Fibroblast of skin of right biceps (primary cell): Measurements from ENCODE around the gene GDF7.
"Not testable (repeated sequence)": the region's sequence is repeated elsewhere in the genome, so short reads cannot be mapped to it uniquely, and the experiment has no call there.

Experiments used
- DNase-seq: peaks from one replicate; pipeline ENCODE4 v3.0.0-alpha.2; 2013

Gene GDF7

DNA sequence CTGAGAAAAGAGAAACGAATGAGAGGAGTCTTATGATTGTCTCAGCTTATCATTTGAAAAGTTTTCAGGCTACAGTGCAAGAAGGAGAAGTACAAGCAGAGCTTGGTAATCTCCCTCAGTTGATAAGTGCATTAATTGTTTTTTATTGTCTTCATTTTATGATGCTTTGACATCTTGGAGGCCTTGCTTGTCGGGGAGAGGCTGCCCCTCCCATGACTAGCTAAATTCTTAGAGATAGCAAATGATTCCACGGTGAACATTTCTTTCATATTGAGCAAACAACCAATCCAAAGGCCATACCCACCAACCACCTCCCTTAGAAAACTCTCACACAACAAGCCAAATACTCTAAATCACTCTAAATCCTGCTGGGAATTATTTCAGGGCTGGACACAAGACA lies 39.8 kb downstream of the GDF7 start:
- no peak for DNase-seq

DNA sequence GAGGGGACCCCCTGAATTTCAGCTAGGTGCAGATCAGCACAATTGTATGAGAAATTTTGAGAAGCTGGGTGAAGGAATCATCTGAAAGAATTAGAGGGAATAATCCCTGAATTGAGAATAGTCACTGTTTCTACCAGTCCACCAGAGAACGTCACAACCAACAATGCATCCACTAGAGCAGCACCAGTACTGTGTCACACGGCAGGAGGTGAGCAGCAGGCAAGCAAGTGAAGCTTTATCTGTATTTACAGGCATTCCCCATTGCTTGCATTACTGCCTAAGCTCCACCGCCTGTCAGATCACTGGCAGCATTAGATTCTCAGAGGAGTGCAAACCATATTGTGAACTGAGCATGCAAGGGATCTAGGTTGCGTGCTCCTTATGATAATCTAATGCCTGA lies 40.7 kb downstream of the GDF7 start:
- DNase-seq, result no peak

DNA sequence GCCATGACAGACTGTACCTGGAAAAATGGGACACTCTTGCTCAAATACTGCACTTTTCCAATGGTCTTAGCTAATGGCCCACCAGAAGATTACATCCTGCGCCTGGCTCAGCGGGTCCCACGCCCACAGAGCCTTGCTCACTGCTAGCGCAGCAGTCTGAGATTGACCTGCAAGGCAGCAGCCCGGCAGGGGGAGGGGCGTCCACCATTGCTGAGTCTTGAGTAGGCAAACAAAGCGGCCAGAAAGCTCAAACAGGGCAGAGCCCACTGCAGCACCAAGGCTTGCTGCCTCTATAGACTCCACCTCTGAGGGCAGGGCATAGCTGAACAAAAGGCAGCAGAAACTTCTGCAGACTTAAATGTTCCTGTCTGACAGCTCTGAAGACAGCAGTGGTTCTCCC lies 44.7 kb downstream of the GDF7 start:
- not testable (repeated sequence) for DNase-seq

DNA sequence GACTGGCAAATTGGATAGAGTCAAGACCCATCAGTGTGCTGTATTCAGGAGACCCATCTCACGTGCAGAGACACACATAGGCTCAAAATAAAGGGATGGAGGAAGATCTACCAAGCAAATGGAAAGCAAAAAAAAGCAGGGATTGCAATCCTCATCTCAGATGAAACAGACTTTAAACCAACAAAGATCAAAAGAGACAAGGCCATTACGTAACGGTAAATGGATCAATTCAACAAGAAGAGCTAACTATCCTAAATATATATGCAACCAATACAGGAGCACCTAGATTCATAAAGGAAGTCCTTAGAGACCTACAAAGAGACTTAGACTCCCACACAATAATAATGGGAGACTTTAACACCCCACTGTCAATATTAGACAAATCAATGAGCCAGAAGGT lies 46.6 kb downstream of the GDF7 start:
- not testable (repeated sequence) for DNase-seq

DNA sequence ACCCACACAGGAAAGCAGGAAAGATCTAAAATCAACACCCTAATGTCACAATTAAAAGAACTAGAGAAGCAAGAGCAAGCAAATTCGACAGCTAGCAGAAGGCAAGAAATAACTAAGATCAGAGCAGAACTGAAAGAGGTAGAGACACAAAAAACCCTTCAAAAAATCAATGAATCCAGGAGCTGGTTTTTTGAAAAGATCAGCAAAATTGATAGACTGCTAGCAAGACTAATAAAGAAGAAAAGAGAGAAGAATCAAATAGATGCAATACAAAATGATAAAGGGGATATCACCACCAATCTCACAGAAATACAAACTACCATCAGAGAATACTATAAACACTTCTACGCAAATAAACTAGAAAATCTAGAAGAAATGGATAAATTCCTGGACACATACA lies 47.5 kb downstream of the GDF7 start:
- not testable (repeated sequence) for DNase-seq

DNA sequence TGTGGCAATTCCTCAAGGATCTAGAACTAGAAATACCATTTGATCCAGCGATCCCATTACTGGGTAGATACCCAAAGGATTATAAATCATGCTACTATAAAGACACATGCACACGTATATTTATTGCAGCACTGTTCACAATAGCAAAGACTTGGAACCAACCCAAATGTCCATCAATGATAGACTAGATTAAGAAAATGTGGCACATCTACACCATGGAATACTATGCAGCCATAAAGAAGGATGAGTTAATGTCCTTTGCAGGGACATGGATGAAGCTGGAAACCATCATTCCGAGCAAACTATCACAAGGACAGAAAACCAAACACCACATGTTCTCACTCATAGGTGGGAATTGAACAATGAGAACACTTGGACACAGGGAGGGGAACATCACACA lies 49.2 kb downstream of the GDF7 start:
- not testable (repeated sequence) for DNase-seq

DNA sequence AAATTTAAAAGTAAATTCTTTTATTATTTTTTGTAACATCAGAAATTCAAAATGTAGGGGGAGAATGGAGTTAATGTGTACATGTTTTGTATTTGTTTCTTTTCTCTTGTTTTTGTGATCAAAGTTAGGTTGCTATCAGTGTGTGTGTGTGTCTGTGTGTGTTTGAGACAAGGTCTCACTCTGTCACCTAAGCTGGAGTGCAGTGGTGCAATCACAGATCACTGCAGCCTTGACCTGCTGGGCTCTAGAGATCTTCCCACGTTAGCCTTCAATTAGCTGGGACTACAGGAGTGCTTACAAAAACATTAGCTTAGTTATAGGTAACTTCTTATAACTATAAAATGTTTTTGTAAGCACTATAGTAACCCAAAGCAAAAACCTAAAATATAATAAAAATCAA lies 50.7 kb downstream of the GDF7 start:
- no peak for DNase-seq

DNA sequence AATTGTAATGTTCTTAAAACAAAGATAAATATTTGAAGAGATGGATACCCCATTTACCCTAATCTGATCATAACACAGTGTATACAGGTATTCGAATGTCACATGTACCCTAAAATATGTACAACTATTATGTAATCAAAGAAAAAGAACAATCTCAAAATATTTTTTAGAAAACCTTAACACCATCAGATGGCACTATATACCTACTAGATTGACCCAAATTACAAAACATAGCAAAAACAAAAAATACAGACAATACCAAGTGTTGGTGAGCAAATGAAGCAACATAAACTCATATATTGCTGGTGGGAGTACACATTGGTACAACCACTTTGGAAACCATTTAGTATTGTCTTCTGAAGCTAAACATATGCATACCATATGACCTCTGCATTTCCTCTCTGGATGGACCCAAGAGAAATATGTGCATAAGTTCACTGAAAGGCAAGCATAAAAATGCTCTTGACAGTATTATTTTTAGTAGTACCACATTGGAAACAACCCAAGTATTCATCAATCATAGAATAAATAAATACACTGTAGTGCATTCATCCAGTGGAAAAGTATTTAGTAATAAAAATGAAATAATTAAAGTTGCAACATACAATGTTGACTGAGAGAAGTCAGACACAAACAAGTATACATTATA lies 55.8 kb downstream of the GDF7 start:
- DNase-seq, result peak; percentile 13

DNA sequence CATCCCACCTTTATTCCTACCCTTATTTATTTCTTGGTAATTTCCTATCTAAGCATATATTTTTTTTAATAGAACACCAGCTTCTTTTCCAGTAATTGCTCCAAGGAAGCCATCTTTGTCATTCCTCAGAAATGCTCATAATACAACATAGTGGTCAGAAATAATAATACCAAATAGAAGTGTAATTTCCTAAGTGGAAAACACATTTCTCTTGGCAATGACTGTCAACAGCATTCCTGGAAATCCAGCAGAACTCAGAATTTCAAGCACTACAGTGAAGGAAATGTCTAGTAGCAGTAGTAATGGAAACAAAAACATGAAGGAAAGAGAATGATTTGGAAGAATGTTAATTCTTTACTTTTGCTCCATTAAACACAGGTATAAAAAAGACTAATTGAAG lies 56.6 kb downstream of the GDF7 start:
- DNase-seq, result peak; percentile 65

DNA sequence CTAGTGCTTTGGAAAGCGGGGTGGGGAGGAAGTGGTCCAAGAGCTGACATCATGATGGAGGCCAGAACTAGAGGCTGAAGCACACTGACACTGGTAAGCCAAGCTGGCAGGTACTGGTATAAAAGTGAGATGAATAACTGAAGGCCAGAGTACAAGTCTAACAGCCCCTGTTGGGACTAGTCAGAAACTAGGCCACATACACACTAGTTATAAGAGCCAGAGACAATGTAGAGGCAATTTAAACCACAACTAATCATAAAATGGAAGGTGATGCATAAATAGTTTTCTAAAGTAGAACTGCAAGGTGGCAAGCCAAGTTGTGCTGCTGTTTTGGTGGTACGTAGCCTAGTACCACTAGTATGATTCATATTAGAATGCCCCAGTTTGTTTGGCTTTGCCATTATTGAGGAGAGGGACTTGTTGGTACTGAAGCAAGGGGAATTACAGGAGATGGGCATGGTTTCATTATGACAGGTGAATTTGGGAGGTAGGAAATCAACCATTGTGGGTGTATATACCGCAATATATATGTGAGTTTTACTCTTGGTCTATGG lies 57.6 kb downstream of the GDF7 start:
- no peak for DNase-seq

DNA sequence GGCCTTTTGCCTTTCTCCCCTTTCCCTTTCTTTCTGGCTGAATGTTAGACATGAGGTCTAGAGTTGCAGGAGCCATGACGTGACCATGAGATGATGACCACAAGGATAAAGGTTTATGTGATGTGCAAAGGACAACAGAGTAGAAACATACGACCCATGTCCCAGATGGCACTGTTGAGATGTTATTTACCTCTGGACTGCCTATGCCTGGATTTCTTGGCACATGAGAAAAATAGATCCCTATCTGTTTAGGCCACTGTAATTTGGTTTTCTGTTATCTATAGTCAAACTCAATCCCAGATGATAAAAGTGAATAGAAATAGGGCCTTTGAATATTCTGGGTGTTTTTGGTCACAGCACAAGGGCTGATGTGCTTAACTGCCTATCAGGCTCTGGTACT lies 58.8 kb downstream of the GDF7 start:
- no peak for DNase-seq

DNA sequence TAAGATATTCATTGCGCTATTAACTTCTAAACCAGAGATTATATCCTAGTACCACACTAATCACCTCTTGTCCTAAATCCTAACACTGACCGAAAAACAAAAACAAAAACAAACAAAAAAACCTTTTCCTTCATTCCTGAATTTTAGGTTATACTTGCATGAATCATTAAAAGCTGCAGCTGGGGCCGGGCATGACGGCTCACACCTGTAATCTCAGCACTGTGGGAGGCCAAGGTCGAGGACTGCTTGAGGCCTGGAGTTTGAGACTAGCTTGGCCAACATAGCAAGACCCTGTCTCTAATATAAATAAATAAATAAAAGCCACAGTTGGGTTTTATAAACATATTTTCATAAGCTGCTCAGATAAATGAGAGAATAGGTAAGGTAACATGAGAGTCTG lies 60.0 kb downstream of the GDF7 start:
- no peak for DNase-seq

DNA sequence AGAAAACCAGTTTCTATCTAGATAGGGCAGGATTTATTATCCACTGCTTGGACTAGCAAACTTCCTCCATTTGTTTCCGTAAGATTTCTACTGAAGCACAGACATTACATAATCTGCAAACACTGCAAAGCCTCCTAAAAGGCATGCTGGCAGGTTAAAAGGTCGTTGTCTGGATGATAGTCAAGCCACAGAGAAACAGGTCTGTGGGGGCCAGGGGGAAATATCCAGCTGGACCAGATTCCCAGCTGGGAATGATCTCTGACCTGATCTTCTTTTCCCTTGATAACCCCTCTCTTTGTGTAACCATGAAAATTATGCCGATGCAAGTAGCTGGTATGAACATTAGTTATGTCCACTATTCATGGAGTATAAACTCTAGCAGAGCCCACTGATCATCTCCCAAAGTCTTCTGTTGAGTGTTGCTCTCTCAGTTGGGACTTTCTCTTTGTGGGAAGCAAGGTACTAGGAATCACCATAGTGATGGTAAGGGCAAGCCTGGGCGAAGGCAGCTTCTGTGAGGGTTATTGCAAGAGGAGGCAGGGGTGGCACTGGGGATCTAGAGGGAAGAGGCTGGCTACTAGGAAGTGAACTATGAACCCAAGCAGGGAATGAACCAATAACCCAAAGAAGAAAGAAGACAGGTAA lies 61.3 kb downstream of the GDF7 start:
- no peak for DNase-seq
